ENCODE results near the gene WASF2.

DNA sequence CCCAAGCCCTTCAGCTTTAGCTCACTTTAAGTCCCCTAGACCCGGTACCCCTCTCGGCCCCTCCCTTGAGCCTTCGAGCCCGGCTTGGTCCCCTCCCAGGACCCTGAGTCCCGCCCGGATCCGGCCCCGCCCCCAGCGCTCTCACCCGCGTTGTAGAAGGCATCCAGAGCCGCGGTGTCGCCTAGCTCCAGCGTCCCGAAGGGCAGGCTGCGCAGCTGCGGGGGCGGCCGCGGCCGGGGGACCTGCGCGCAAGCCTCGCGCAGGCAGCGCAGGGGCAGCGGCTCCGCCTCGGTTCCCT lies 123.9 kb downstream of the WASF2 start:
- no peak for TF ChIP-seq POLR2A (IDR thresholded peaks at IDR 0.05)
- TF ChIP-seq, protein P1, sequence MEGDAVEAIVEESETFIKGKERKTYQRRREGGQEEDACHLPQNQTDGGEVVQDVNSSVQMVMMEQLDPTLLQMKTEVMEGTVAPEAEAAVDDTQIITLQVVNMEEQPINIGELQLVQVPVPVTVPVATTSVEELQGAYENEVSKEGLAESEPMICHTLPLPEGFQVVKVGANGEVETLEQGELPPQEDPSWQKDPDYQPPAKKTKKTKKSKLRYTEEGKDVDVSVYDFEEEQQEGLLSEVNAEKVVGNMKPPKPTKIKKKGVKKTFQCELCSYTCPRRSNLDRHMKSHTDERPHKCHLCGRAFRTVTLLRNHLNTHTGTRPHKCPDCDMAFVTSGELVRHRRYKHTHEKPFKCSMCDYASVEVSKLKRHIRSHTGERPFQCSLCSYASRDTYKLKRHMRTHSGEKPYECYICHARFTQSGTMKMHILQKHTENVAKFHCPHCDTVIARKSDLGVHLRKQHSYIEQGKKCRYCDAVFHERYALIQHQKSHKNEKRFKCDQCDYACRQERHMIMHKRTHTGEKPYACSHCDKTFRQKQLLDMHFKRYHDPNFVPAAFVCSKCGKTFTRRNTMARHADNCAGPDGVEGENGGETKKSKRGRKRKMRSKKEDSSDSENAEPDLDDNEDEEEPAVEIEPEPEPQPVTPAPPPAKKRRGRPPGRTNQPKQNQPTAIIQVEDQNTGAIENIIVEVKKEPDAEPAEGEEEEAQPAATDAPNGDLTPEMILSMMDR (IDR thresholded peaks at IDR 0.05) = no peak

All from body of pancreas (tissue), 4 donors.